GM18511 (cell line): Measurements from ENCODE around the gene TSACC.

Experiments
- ATAC-seq: cut with Tn5 transposase; IDR thresholded peaks from one replicate; pipeline ENCODE4 v1.9.1; 2021; ENCODE audit warnings: mild to moderate bottlenecking, moderate library complexity; ENCODE audit not compliant: unreplicated experiment

The TSACC gene

DNA sequence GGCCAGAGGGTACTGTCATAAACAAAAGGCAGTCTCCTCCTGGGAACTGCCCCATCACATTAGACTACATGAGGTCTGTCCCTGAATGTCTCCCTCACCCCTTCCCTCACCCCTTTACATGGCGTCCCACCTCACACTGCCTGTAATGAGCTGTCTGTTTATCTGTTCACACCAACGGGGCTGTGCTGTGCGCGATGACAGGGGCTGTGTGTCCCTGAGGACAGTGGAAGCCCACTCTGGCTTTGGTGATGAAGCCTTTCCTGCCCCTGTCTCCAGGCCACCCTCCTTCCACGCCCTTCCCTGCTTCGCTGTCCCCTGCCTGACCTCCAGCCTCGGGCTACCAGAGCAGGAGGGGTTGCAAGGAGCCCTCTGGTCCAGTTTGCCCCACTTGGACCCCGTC, 53.4 kb downstream of the TSACC start:
- no peak for ATAC-seq

GRCh38 chr1:156392452-156392853, 54.1 kb downstream of the TSACC start:
- ATAC-seq, result no peak

- ATAC-seq, result no peak
Observed at GRCh38 chr1:156393095-156393494, 54.8 kb downstream of the TSACC start.

DNA sequence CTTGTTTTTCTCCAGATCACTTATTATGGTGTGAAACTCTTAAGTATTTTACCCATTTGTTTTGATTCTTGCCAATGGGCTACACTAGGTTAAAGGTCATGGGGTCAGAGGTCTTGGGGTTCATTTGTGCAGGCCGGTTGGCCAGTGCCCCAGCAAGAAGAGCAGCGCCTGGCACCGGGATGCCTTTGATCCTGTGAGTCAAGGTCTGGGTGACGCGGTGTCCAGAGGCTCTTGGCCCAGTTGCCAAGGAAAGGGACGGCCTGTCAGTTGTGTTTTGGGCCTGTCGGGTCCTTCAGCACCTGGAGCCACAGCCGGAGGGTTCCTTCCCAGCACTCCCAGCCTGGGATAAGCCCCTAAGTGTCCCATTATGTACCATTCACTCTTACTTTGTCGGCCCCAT, 55.8 kb downstream of the TSACC start:
- no peak for ATAC-seq

GRCh38 chr1:156394835-156395461, 56.6 kb downstream of the TSACC start:
- no peak for ATAC-seq
